ENCODE measurements around the gene ODF2L. TPM values are rescaled to one million over a fixed set of nuclear protein-coding genes. Genes with fewer than 3 reads are reported as not detected.
"Not testable (repeated sequence)": the region's sequence is repeated elsewhere in the genome, so short reads cannot be mapped to it uniquely, and the experiment has no call there.

The ODF2L gene
- total RNA-seq, 1 donor from 2014 or later: 28.6 TPM

DNA sequence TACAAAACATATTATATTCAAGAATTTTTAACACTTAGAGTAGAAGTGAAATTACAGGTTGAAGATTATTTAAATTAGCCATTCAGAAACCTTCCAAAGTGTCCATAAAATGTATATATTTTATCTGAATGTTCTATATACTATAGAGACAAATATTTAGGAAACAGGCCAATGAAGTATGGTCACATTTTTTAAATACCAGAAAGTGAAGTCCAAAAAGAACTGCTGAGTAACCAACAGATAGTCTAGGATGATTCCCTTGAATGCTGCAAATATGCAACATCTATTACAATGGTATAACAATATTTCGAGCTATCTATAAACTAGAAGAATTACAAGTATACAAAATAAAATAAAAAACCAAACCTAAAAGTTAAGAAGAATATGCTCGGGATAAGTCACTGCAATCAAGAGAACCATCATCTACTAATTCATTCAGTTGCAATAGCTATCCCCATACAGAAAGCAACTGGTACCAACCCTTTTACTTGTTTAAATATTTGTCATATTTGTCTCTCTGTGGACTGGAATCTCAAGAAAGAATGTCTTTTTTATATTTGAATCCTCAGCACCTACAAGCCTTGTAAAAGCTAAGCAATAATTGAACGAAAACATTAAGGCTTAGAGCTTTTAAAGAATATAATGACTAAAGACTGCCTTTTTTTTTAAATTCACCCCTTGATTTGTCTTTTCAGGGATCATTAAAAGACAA, 8.1 kb downstream of the ODF2L start:
- no peak for DNase-seq (ENCODE audit: low read depth, low spot score)

DNA sequence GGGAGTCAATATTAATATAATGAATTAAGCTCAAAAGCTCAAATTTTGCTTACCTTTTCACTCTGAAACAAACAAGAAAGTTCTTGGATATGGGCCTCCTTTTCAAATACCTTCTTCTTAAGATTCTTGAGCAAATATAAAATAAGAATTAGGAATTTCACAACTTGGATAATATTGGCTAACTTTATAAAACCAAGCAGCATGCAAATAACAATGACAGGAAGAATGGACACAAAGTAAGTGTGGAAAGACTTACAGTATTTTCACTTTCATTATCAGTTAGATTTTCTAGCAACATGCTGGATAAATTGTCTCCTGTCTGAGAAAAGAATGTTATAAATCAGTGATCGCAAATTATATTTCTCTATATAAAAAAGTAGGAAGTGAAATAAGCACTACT, 13.2 kb downstream of the ODF2L start:
- DNase-seq (ENCODE audit: low read depth, low spot score): no peak

DNA sequence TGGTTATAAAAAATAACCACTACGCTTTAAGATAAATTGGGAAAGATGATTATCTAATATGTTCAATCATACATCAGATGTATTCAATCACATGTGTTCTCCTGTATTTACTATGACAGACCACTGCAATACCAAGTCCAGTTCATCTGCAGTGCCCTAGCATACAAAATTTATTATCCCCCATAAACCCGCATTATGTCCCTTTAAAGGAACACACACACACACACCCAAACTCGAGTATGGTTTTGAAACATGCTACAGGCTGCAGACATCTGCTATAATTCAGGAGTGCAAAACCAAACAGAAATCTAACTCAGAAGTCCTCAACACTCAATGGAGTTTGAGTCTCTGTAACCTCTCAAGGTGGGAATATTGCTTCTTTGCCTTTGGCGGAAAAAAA, 14.9 kb downstream of the ODF2L start:
- DNase-seq (ENCODE audit: low read depth, low spot score): no peak

GRCh38 chr1:86380257-86380861, 15.8 kb downstream of the ODF2L start:
- peak; percentile 48 for DNase-seq (ENCODE audit: low read depth, low spot score)

DNA sequence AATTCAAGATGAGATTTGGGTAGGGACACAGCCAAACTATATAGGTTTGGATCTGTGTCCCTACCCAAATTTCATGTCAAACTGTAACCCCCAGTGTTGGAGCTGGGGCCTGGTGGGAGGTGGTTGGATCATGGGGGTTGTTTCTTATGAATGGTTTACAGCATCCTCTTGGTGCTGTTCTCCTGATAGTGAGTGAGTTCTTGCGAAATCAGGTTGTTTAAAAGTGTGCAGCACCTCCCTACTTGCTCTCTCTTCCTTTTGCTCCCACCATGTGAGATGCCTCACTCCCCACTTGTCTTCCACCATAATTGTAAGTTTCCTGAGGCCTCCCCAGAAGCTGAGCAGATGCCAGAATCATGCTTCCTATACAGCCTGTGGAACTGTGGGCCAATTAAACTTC, 17.3 kb downstream of the ODF2L start:
- DNase-seq (ENCODE audit: low read depth, low spot score): no peak

DNA sequence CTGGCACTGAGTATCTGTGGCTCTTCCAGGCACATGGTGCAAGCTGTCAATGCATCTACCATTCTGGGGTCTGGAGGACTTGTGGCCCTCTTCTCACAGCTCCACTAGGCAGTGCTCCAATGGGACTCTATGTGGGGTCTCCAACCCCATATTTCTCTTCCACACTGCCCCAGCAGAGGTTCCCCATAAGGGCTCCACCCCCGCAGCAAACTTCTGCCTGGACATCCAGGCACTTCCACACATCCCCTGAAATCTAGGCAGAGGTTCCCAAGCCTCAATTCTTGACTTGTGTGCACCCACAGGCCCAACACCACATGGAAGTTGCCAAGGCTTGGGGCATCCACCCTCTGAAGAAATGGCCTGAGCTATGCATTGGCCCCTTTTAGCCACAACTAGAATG, 18.8 kb downstream of the ODF2L start:
- DNase-seq (ENCODE audit: low read depth, low spot score): no peak

- DNase-seq (ENCODE audit: low read depth, low spot score): no peak
Observed at GRCh38 chr1:86375688-86376087, 20.4 kb downstream of the ODF2L start.

DNA sequence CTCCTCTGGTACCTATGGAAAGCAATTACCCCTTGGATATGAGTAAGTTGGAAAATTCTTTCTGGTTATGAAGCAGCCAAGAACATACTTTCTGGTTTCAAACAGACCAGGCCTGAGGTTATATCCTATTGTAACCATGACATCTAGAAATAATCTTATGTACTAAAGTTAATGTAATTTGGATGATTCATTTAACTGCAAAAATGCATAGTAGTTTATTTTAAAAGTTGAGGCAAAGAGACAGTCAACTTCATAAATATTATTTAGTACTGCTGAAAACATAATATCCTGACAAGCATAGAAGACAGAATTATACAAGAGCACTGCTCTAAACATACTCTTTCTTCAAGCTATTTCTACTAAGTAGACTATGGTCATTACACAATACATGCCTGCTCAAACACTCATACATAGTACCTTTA, 25.5 kb downstream of the ODF2L start:
- no peak for DNase-seq (ENCODE audit: low read depth, low spot score)

GRCh38 chr1:86365896-86366295, 30.2 kb downstream of the ODF2L start:
- DNase-seq (ENCODE audit: low read depth, low spot score): no peak

- no peak for DNase-seq (ENCODE audit: low read depth, low spot score)
Observed at GRCh38 chr1:86362807-86363206, 33.3 kb downstream of the ODF2L start.

DNA sequence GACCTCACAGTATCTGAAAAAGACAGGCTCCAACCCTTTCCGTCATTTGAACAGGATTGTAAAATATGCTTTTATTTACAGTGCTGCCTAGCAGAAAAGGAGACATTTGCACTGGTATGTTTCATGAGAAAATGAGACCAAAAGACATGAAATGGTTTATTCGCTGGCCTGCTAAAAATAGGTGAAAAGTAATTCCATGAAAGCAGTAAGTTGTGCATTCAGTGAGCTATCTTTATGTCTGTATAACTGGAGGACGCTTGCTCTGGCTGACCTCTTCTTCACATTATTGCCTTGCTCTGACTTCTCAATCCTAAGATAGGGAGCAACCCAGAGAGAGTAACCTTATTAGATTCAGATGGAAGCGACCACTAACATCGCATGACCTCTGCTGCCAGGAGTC, 38.3 kb downstream of the ODF2L start:
- DNase-seq (ENCODE audit: low read depth, low spot score): no peak

- no peak for DNase-seq (ENCODE audit: low read depth, low spot score)
Observed at GRCh38 chr1:86356247-86356646, 39.9 kb downstream of the ODF2L start.

DNA sequence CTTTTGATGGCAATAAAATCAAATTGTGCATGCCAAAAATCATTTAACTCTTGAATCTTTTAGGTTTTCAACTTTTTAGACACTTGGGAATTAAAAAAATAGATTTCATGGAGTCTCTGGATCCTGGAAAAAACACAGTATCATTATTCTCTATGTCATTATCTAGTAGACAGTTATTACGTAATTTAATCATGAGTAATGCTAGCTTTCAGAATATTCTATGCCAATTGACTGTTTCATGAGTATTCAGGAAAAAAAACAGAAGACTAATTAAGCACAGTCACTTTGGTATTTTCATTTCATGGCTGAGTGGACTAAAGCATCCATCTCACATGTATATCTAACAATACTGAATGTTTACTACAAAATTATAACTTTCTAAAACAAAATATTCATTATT, 44.0 kb downstream of the ODF2L start:
- no peak for DNase-seq (ENCODE audit: low read depth, low spot score)

GRCh38 chr1:86350230-86350629, 45.9 kb downstream of the ODF2L start:
- not testable (repeated sequence) for DNase-seq (ENCODE audit: low read depth, low spot score)

- DNase-seq (ENCODE audit: low read depth, low spot score): no peak
Observed at GRCh38 chr1:86346388-86346787, 49.7 kb downstream of the ODF2L start.

GRCh38 chr1:86345042-86345441, 51.1 kb downstream of the ODF2L start:
- DNase-seq (ENCODE audit: low read depth, low spot score): no peak

DNA sequence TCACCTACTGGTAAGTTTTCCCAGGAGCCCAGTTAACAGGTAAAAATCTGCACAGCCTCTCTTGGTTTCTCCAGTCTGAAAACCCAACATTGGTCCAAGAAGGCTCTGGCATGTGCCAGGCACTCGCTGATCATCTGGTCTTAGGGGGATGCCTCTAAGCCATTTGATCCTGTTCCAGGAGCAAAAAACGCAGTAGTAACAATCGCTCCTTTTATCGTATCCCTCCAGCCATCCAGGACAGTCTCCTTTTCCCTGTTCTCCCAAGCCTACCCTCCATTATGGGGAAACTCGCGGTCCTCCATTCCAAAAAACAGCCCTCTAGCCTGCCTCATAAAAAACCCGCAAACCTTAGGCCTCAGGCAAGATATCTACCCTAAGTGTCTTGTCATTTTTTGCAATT, 56.2 kb downstream of the ODF2L start:
- no peak for DNase-seq (ENCODE audit: low read depth, low spot score)

- no peak for DNase-seq (ENCODE audit: low read depth, low spot score)
Observed at GRCh38 chr1:86339014-86339812, 56.9 kb downstream of the ODF2L start.

- no peak for DNase-seq (ENCODE audit: low read depth, low spot score)
Observed at GRCh38 chr1:86335916-86336315, 60.2 kb downstream of the ODF2L start.

GRCh38 chr1:86325264-86325663, 70.9 kb downstream of the ODF2L start:
- DNase-seq (ENCODE audit: low read depth, low spot score): no peak

DNA sequence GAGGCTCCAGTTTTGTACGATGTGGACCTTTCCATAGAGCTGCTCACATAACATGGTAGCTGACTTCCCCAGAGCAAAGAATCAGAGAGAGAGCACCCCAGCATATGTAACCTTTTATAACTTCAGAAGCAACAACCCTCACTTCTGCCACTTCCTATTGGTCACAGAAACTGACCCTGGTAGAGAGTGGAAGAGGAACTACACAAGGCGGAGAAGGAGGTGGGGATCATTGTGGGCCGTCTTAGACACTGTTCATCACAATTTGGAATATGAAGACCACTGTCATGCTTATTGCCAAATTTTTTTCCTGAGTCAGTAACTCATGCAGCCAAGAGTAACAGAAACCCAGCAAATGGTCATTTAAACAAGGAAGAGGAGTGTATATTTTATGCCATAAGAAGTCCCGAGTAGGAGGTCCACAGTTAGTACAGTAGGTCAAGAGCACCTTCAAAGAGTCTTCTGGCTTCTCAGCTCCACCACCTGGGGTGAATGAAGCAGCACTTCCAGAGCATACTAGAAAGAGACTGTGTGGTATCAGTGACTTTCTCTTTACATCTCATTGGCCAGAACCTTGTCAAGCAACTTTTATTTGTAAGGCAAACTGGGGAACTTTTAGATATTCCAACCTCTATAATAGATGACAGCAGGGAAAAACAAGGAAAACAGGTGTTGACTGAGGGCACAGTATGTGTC, 71.8 kb downstream of the ODF2L start:
- DNase-seq (ENCODE audit: low read depth, low spot score): no peak

GRCh38 chr1:86322241-86322640, 73.9 kb downstream of the ODF2L start:
- DNase-seq (ENCODE audit: low read depth, low spot score): no peak
